ENCODE data around the gene CCNY.

The CCNY gene

GRCh38 chr10:35585356-35585755, 249.0 kb downstream of the CCNY start:
- peaks cover 0 to 6% (median under 1%) of the 10 kb centered on the region in 11 experiments; a peak in 5 of 22 replicates for H3K9me3 ChIP-seq (replicated peaks in 1 of 11)
- no peaks in the 10 kb centered on the region for H3K36me3 ChIP-seq
- no peak overlapping the region for H3K4me3 ChIP-seq
- H3K4me2 ChIP-seq = no peak overlapping the region
- no peak overlapping the region for H3K27ac ChIP-seq
- no peak for TF ChIP-seq Cebpa-rat (IDR thresholded peaks at IDR 0.05)
- 0 out of 20 replicates have a peak, but pooled peaks cover 0 to 6% (median 0%) of the 10 kb centered on the region in 10 experiments for H3K4me1 ChIP-seq
- H3K9ac ChIP-seq = no peak overlapping the region
- H4K20me1 ChIP-seq = no peaks in the 10 kb centered on the region
- no peaks in the 10 kb centered on the region for H3K27me3 ChIP-seq

DNA sequence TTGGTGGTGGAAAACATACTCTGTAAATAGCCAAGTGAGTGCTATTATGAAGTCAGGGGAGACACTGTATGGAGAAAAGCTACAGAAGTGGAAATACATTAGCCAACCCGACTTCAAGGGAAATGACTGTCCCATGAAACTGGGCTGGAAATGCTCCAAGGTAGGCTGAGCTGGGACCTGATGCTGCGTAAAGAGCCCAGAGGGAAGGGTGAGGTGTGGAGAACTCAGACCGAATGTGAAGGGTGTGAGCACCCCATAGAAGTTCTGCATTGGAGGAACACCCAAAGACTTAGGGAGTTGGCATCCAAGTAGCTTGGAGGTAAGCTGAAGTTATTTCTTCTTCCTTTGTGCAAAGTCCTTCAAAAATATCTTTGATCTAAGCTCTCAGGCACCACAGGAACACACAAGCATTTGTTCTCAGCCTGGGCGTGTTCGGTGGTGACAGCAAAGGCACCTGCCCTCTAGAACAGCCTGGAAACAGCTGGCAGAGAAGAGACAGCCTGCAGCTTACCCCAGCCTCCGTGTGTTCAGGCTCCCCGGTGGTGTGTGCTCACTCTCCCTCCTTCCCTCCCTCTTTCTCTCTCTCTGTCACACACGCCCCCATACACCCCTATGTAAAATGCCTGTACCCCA, 249.7 kb downstream of the CCNY start:
- Histone ChIP-seq H3K4me2 (no peak overlapping the region), H3K9me3 (replicated peaks in 1 of 11) (peaks cover 1 to 13% (median 8%) of the 10 kb centered on the region in 11 experiments; a peak in 11 of 22 replicates), H3K27me3 (no peaks in the 10 kb centered on the region), H3K9ac (no peak overlapping the region), H3K27ac (no peak overlapping the region), H3K36me3 (no peaks in the 10 kb centered on the region), H3K4me3 (no peak overlapping the region), H3K4me1 (0 out of 20 replicates have a peak, but pooled peaks cover 0 to 6% (median 0%) of the 10 kb centered on the region in 10 experiments), H4K20me1 (no peaks in the 10 kb centered on the region)
- TF ChIP-seq Cebpa-rat (IDR thresholded peaks at IDR 0.05) = no peak

DNA sequence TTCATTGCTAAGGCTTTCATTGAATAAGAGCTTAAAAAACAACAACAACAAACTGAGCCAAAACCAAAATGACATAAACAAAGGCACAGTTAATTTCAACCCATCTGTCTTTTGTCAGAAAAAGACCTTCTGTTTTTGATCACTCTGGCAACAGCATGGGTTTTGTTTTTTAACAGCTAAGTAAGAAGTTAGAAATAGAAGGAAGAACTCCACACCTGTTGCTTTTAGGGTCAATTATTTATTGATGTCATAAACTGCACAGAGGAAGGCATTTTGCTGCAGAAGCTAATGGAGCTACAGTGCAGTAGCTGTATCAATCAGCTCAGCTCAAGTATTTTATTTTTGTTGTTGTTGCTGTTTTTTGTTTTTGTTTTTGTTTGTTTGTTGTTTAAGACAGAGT, 252.5 kb downstream of the CCNY start:
- Histone ChIP-seq H3K4me1 (0 out of 20 replicates have a peak, but pooled peaks cover 0 to 6% (median 0%) of the 10 kb centered on the region in 10 experiments), H3K4me2 (no peak overlapping the region), H3K27me3 (no peaks in the 10 kb centered on the region), H3K36me3 (no peaks in the 10 kb centered on the region), H3K9ac (no peak overlapping the region), H3K27ac (no peak overlapping the region), H3K4me3 (no peak overlapping the region), H4K20me1 (no peaks in the 10 kb centered on the region), H3K9me3 (replicated peaks in 1 of 11) (peaks cover 26 to 40% (median 30%) of the 10 kb centered on the region in 11 experiments)
- TF ChIP-seq Cebpa-rat (IDR thresholded peaks at IDR 0.05) = no peak

DNA sequence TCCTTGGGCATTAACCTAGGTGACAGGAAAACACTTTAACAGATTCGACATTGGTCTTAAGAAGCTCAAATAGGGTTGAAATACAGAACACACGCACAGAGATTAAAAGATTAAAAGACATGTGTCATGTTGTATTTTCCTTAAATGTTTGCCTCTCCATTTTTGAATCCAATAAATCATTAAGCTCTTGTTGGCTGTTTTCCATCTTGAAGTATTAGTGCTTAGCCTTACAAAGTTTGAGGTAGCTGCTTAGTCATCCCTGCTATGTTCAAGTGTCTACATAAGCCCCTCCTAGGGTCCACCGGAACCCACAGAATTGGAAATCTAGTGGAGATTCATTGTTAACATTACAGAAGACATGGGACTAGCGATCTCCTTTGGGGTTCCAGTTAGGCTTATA, 256.1 kb downstream of the CCNY start:
- H3K27ac ChIP-seq = no peak overlapping the region
- TF ChIP-seq Cebpa-rat (IDR thresholded peaks at IDR 0.05) = no peak
- H3K9ac ChIP-seq = no peak overlapping the region
- H3K27me3 ChIP-seq = no peaks in the 10 kb centered on the region
- no peak overlapping the region for H3K4me2 ChIP-seq
- H3K36me3 ChIP-seq = no peaks in the 10 kb centered on the region
- H4K20me1 ChIP-seq = no peaks in the 10 kb centered on the region
- H3K9me3 ChIP-seq (replicated peaks in 1 of 11) = peaks cover 31 to 52% (median 39%) of the 10 kb centered on the region in 11 experiments
- no peaks in the 10 kb centered on the region for H3K4me1 ChIP-seq
- no peak overlapping the region for H3K4me3 ChIP-seq

DNA sequence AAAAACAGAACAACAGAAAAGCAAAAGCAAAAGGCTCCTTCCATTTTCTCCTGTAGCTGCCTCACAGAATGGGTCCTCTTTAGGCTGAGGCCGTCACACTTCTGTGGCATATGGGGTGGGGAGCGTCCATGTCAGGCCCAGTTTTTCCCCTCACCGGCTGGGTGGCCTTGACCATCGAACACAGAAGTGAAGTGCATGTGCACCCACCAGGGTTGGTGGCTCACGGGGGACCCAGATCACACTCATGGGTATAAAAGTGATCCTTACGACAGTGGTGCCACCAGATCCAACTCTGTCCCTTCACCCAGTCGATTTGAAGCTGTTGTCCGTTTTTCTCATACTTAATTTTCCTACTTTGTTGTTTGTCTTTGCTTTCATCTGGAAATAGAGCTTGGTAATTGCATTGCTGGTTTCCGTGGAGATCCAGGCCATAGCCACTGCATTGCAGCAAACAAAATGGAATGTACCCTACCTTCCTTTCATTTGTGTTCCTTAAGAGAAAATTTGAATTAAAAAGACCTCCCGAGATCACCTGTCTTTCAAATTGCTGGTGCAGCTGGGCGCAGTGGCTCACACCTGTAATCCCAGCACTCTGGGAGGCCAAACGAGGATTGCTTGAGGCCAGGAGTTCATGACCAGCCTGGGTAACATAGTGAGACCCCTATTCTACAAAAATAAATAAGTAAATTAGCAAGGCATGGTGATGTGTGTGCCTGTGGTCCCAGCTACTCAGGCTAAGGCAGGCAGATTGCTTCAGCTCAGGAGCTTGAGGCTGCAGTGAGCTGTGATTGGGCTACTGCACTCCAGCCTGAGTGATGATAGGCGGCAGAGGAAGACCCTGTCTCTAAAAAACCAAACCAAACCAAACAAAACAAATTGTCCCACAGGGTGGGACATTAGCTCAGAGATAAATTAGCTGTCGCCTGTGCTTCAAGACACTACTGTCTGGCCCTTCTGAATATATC, 258.1 kb downstream of the CCNY start:
- H3K9me3 ChIP-seq (replicated peaks in 1 of 11) = peaks cover 31 to 52% (median 39%) of the 10 kb centered on the region in 11 experiments
- no peaks in the 10 kb centered on the region for H3K27me3 ChIP-seq
- H3K27ac ChIP-seq = no peak overlapping the region
- H3K4me1 ChIP-seq = no peaks in the 10 kb centered on the region
- H3K9ac ChIP-seq = no peak overlapping the region
- peak overlapping the region in 1 of 11 experiments; percentile 12; a peak in 1 of 22 replicates for H3K4me2 ChIP-seq
- no peak for TF ChIP-seq Cebpa-rat (IDR thresholded peaks at IDR 0.05)
- H3K36me3 ChIP-seq = no peaks in the 10 kb centered on the region
- H3K4me3 ChIP-seq = no peak overlapping the region
- no peaks in the 10 kb centered on the region for H4K20me1 ChIP-seq

DNA sequence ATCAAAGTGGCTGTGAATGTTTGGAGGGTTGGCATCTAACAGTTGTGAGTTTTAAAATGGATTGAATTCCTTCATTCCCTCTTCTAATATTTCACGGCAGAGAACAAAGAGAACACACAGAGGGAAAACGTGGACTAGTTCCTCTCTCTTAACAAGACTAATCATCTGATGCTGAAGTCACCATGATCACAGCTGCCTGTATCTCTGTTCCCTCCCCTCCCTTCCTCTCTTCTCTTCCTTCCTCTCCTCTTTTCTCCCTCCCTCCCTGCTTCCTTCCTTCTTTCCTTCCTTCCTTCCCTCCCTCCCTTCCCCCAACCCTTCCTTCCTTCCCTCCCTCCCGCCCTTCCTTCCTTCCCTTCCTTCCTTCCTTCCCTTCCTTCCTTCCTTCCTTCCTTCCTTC, 258.8 kb downstream of the CCNY start:
- no peak overlapping the region for H3K27ac ChIP-seq
- no peak overlapping the region for H3K4me2 ChIP-seq

GRCh38 chr10:35598379-35598778, 262.1 kb downstream of the CCNY start:
- no peak for TF ChIP-seq Cebpa-rat (IDR thresholded peaks at IDR 0.05)

More for the DNA sequence above, 258.8 kb downstream of the CCNY start:
- H3K36me3 ChIP-seq = no peaks in the 10 kb centered on the region
- H3K9ac ChIP-seq = no peak overlapping the region
- peaks cover 27 to 52% (median 39%) of the 10 kb centered on the region in 11 experiments for H3K9me3 ChIP-seq (replicated peaks in 1 of 11)
- no peak overlapping the region for H3K4me3 ChIP-seq
- no peaks in the 10 kb centered on the region for H4K20me1 ChIP-seq
- no peaks in the 10 kb centered on the region for H3K4me1 ChIP-seq
- H3K27me3 ChIP-seq = no peaks in the 10 kb centered on the region
- TF ChIP-seq Cebpa-rat (IDR thresholded peaks at IDR 0.05) = no peak

GRCh38 chr10:35600193-35600592, 263.9 kb downstream of the CCNY start:
- TF ChIP-seq Cebpa-rat (IDR thresholded peaks at IDR 0.05) = no peak
- Histone ChIP-seq H3K27ac (no peak overlapping the region), H3K9ac (no peak overlapping the region), H3K4me2 (no peak overlapping the region), H3K4me1 (no peaks in the 10 kb centered on the region), H3K4me3 (no peak overlapping the region), H3K36me3 (no peaks in the 10 kb centered on the region), H3K27me3 (no peaks in the 10 kb centered on the region), H4K20me1 (no peaks in the 10 kb centered on the region), H3K9me3 (replicated peaks in 1 of 11) (peaks cover 0 to 12% (median 0%) of the 10 kb centered on the region in 11 experiments; a peak in 3 of 22 replicates)

More at GRCh38 chr10:35598379-35598778, 262.1 kb downstream of the CCNY start:
- Histone ChIP-seq H3K9me3 (replicated peaks in 1 of 11) (peaks cover 0 to 28% (median 15%) of the 10 kb centered on the region in 11 experiments; a peak in 15 of 22 replicates), H3K27ac (no peak overlapping the region), H3K4me1 (no peaks in the 10 kb centered on the region), H3K4me2 (no peak overlapping the region), H3K27me3 (no peaks in the 10 kb centered on the region), H4K20me1 (no peaks in the 10 kb centered on the region), H3K36me3 (no peaks in the 10 kb centered on the region), H3K9ac (no peak overlapping the region), H3K4me3 (no peak overlapping the region)

DNA sequence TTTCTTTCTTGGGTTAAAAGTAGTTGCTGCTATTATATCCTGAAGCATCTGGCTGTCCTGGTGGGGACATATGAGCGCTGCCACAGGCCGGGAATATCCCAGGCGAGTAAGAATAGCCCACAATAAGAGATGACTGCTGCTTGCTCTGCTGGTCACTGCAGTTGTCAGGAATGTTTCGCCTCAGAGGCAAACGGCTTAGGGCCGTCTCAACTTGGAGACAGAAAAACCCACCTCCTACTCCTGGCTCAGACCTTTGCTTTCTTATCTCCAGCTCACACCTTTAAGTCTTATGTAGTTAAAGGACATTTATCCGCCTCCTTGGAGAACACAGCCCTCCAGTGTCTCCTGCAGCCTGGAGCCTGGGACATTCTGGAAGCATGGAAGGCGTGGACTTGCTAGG, 268.9 kb downstream of the CCNY start, which contains the start of gene GJD4:
Gene GJD4, plus strand, starts transcription at position 151 of the 400 bp plus-strand sequence. Its CDS starts 227 bp downstream, at position 378.
- no peak within 1 kb of the TSS for H3K9ac ChIP-seq
- no peak for TF ChIP-seq Cebpa-rat (IDR thresholded peaks at IDR 0.05)
- no peaks in the 10 kb centered on the region for H4K20me1 ChIP-seq
- no peaks in the 10 kb centered on the region for H3K4me1 ChIP-seq
- no peaks in the 10 kb centered on the region for H3K36me3 ChIP-seq
- H3K27me3 ChIP-seq = no peaks in the 10 kb centered on the region
- no peak within 1 kb of the TSS for H3K27ac ChIP-seq
- H3K9me3 ChIP-seq (replicated peaks in 1 of 11) = peaks cover 13 to 35% (median 26%) of the 10 kb centered on the region in 11 experiments
- no peak within 1 kb of the TSS for H3K4me2 ChIP-seq
- no peak within 1 kb of the TSS for H3K4me3 ChIP-seq

Data from BLaER1 treated with 17β-estradiol and CSF1 and Interleukin-3, amounts not matched to agents 10 nM and 100 nM (cell line).